ENCODE data around the gene EPC1. TPM values are rescaled to one million over a fixed set of nuclear protein-coding genes. Genes with fewer than 3 reads are reported as not detected.

The EPC1 gene
- total and polyA plus RNA-seq, 9 of the 15 experiments (the other 6 are each of a cell fraction or from before 2014, with no cell fraction given), result 7.0 to 43.6 (median 16.1) TPM

DNA sequence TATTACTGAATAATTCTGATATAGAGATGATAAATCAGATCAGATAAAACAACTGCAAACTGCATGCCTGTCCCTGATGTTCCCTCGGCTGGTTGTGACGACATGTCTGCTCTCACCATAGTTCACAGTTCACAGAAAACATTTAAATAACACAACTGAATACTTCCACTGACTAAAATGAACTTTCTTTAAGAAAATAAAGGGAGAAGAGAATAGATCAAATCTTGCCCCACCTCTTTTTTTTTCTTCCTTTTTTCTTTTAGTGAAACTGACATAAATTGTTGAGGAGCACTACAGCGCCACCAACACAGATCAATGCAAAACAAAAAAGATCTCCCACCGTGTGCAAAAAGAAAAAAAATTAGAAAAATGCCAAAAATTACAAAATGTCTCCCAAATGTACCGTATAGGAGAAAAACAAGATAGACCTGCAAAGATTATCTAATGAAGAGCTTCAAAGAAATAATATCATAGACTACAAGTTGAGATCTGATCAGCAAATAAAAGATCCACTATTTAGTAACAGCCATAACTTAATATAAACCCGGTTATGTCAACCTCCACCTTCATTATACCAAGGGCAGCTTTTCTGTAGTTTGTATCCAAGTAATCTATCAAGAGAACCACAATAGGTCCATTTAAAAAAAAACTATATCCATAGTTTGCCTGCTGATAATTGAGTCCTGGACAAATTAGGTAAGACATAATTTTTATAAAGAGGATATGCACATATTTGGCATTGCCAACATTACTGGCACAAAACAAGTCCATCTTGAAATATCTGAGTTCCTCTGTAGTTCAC, 30.7 kb upstream of the EPC1 start (continued):
- TF ChIP-seq ETV6 (IDR thresholded peaks at IDR 0.05; ENCODE audit: borderline replicate concordance in 1 of 2, low read depth in 2 of 2, low read length in 1 of 2) (no peak), ETV6 (CRISPR knock-in tag; IDR thresholded peaks at IDR 0.05; ENCODE audit: borderline replicate concordance) (no peak), MTA1 (IDR thresholded peaks at IDR 0.05; ENCODE audit: borderline replicate concordance) (no peak), CHD4 (IDR thresholded peaks at IDR 0.05; ENCODE audit: insufficient read depth, insufficient replicate concordance, low read depth, low read length, poor library complexity, severe bottlenecking) (no peak), ZNF507 (tag; conservative IDR thresholded peaks at IDR 0.05) (no peak), IRF2 (CRISPR knock-in tag; IDR thresholded peaks at IDR 0.05) (no peak), ELF2 (CRISPR knock-in tag; IDR thresholded peaks at IDR 0.05) (no peak), ZNF41 (CRISPR knock-in tag; conservative IDR thresholded peaks at IDR 0.05) (no peak), MYC (IDR thresholded peaks at IDR 0.05; ENCODE audit: low read depth, low read length) (no peak), MYC (CRISPR knock-in tag; IDR thresholded peaks at IDR 0.05; ENCODE audit: borderline replicate concordance, low read depth) (no peak), DMBX1 (CRISPR knock-in tag; IDR thresholded peaks at IDR 0.05; ENCODE audit: borderline replicate concordance) (no peak), ERF (CRISPR knock-in tag; IDR thresholded peaks at IDR 0.05) (no peak), HNRNPH1 (optimal IDR thresholded peaks at IDR 0.05; ENCODE audit: low read depth, low read length) (no peak), SIN3B (IDR thresholded peaks at IDR 0.05; ENCODE audit: low read depth) (no peak), FOXJ3 (CRISPR knock-in tag; IDR thresholded peaks at IDR 0.05) (no peak), ZNF512 (tag; IDR thresholded peaks at IDR 0.05) (no peak), NFIC (IDR thresholded peaks at IDR 0.05) (no peak), KDM1A (IDR thresholded peaks at IDR 0.05) (no peak), ZSCAN32 (CRISPR knock-in tag; IDR thresholded peaks at IDR 0.05) (no peak)
- TF ChIP-seq, protein P1, sequence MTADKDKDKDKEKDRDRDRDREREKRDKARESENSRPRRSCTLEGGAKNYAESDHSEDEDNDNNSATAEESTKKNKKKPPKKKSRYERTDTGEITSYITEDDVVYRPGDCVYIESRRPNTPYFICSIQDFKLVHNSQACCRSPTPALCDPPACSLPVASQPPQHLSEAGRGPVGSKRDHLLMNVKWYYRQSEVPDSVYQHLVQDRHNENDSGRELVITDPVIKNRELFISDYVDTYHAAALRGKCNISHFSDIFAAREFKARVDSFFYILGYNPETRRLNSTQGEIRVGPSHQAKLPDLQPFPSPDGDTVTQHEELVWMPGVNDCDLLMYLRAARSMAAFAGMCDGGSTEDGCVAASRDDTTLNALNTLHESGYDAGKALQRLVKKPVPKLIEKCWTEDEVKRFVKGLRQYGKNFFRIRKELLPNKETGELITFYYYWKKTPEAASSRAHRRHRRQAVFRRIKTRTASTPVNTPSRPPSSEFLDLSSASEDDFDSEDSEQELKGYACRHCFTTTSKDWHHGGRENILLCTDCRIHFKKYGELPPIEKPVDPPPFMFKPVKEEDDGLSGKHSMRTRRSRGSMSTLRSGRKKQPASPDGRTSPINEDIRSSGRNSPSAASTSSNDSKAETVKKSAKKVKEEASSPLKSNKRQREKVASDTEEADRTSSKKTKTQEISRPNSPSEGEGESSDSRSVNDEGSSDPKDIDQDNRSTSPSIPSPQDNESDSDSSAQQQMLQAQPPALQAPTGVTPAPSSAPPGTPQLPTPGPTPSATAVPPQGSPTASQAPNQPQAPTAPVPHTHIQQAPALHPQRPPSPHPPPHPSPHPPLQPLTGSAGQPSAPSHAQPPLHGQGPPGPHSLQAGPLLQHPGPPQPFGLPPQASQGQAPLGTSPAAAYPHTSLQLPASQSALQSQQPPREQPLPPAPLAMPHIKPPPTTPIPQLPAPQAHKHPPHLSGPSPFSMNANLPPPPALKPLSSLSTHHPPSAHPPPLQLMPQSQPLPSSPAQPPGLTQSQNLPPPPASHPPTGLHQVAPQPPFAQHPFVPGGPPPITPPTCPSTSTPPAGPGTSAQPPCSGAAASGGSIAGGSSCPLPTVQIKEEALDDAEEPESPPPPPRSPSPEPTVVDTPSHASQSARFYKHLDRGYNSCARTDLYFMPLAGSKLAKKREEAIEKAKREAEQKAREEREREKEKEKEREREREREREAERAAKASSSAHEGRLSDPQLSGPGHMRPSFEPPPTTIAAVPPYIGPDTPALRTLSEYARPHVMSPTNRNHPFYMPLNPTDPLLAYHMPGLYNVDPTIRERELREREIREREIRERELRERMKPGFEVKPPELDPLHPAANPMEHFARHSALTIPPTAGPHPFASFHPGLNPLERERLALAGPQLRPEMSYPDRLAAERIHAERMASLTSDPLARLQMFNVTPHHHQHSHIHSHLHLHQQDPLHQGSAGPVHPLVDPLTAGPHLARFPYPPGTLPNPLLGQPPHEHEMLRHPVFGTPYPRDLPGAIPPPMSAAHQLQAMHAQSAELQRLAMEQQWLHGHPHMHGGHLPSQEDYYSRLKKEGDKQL (CRISPR knock-in tag; IDR thresholded peaks at IDR 0.05; ENCODE audit: borderline replicate concordance), result no peak

All from K562 (cell line).